NB4 (cell line): Measurements from ENCODE around the gene ARHGEF10L.

ENCODE experiments used
- DNase-seq: peaks from one replicate; pipeline ENCODE4 v3.0.0; 2010; ENCODE audit warnings: low read depth
- H3K4me3 ChIP-seq: one replicate; pipeline ENCODE4 v1.5.1; 2011; ENCODE audit warnings: mild to moderate bottlenecking, low read depth, low read length, moderate library complexity
- MAX ChIP-seq: IDR thresholded peaks from 2 replicates; pipeline ENCODE4 v1.6.1; 2011; ENCODE audit warnings: low read depth, low read length
- MYC ChIP-seq: IDR thresholded peaks from 2 replicates; pipeline ENCODE4 v1.6.1; 2011; ENCODE audit warnings: low read depth, low read length
- POLR2A ChIP-seq: IDR thresholded peaks from 2 replicates; pipeline ENCODE4 v1.6.1; 2011; ENCODE audit warnings: mild to moderate bottlenecking; ENCODE audit not compliant: insufficient read length; ENCODE audit errors: extremely low read depth
- TF ChIP-seq, protein P1 (sequence below): IDR thresholded peaks from one replicate; pipeline ENCODE4 v1.5.1; 2012; ENCODE audit warnings: low read depth, low read length

The ARHGEF10L gene

DNA sequence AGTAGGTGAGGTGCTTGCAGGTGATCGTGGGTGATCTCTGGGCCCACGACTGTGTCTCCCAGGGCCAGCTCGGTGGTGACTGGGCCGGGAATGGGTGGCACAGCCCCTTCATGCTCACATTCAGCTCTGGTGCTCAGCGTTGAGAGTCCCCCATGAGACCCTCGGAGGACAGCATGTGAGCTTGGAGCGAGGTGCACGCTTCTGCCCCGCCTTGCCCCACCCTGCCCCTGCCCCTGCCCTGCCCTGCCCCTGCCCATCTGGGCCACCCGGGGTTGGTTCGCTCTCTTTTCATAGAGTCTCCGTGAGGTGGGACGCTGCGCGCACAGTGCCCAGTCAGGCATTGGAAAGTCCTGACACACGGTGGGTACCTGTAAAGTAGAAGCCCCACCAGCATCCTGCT, 140.4 kb downstream of the ARHGEF10L start:
- no peak overlapping the region for H3K4me3 ChIP-seq
- TF ChIP-seq POLR2A (no peak), MAX (no peak), MYC (no peak)
- TF ChIP-seq, protein P1, sequence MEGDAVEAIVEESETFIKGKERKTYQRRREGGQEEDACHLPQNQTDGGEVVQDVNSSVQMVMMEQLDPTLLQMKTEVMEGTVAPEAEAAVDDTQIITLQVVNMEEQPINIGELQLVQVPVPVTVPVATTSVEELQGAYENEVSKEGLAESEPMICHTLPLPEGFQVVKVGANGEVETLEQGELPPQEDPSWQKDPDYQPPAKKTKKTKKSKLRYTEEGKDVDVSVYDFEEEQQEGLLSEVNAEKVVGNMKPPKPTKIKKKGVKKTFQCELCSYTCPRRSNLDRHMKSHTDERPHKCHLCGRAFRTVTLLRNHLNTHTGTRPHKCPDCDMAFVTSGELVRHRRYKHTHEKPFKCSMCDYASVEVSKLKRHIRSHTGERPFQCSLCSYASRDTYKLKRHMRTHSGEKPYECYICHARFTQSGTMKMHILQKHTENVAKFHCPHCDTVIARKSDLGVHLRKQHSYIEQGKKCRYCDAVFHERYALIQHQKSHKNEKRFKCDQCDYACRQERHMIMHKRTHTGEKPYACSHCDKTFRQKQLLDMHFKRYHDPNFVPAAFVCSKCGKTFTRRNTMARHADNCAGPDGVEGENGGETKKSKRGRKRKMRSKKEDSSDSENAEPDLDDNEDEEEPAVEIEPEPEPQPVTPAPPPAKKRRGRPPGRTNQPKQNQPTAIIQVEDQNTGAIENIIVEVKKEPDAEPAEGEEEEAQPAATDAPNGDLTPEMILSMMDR, result no peak
- no peak for DNase-seq

DNA sequence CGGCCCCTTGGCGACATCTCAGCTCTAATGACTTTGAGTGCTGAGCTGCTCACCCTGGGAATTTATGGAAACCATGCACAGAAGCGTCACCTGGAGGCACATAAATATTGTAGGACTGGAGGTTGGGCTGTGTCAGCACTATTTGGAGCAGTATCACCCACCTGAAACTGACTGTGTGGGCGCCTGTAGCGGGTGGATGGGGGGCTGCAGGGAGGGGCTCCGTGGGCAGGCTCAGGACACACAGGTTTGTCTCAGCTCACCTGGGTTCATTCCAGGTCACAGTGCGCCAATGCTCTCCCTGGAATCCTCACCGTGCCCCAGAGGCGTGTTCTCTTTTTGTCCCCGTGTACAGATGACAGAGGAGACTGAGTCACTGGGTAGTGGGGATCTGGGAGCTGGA, 140.8 kb downstream of the ARHGEF10L start:
- no peak for TF ChIP-seq POLR2A
- TF ChIP-seq MAX, result no peak
- TF ChIP-seq, protein P1, result no peak
- no peak for TF ChIP-seq MYC
- H3K4me3 ChIP-seq, result no peak overlapping the region
- DNase-seq, result no peak

DNA sequence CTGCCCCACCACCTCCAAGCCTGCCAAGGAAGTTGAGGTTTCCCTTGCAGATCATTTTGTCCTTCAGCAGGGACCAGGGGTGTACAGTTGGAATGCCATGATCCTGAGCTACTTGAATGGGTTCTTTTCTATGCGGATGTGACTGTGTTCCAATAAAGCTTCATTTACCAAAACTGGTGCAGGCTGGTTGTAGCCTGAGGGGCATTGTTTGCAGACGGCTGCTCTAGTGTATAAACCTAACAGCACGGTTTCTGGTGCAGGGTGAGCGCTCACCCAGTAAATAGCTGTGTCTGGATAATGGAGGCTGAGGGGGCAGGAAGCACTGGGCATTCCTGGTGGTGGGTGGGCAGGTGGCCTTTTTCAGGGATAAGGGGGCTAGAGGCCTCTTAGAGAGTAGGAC, 142.9 kb downstream of the ARHGEF10L start:
- DNase-seq, result no peak
- TF ChIP-seq MYC (no peak), POLR2A (no peak), MAX (no peak)
- TF ChIP-seq, protein P1, result no peak
- H3K4me3 ChIP-seq, result no peak overlapping the region

DNA sequence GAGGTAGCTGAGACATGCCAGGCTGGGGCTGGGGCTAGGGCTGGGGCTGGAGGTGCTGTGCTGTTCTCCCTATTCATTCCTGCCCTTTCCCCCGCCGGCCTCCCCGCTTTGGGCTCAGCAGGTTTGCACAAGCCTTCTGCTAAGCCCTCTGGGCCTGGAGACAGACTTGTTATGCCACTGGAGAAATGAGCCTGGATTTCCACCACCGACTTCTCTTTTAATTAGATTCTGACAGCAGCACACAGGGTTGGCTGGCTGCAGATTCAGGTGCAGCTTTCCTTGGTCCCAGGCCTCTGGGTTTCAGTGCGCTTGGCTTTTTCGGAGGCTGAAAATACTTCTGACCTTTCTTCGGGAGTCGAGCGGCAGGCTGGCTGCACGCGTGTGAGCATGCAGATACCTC, 144.1 kb downstream of the ARHGEF10L start:
- no peak for TF ChIP-seq MYC
- no peak for TF ChIP-seq MAX
- no peak for TF ChIP-seq POLR2A
- TF ChIP-seq, protein P1, result no peak
- H3K4me3 ChIP-seq, result no peak overlapping the region
- no peak for DNase-seq

DNA sequence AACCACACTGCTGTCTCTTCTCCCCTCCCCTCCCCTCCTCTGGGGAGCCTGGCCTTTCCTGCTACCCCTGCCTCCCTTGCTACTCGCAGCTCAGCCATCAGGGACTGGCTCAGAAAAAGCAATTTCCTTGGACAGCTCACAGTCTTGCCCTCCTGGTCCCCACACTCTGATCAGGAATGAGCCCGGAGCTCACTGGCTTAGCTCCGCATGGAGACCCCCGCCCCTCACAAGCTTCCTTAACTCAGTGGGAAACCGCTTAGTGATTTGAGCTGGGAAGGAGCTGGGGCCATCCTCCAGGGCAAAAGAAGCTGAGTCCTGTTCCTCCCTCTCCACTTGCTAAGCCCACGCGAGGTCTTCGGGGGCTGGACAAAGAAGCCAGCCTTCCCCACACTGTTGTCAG, 145.3 kb downstream of the ARHGEF10L start:
- no peak for DNase-seq
- no peak overlapping the region for H3K4me3 ChIP-seq
- TF ChIP-seq MYC (no peak), MAX (no peak), POLR2A (no peak)
- TF ChIP-seq, protein P1, result no peak

- no peak overlapping the region for H3K4me3 ChIP-seq
- DNase-seq, result no peak
- TF ChIP-seq MYC (no peak), POLR2A (no peak), MAX (no peak)
- TF ChIP-seq, protein P1, result no peak
Observed at GRCh38 chr1:17686258-17686657, 146.8 kb downstream of the ARHGEF10L start.
